ENCODE results near the gene SKIDA1. TPM values are rescaled to one million over a fixed set of nuclear protein-coding genes. Genes with fewer than 3 reads are reported as not detected.

SKIDA1 gene
- total RNA-seq, 1 donor from 2014 or later, result 0.69 TPM

- no peaks in the 10 kb centered on the region for H3K36me3 ChIP-seq
Observed at GRCh38 chr10:21509341-21510240, 15.9 kb downstream of the SKIDA1 start.

GRCh38 chr10:21508706-21509331 is 16.7 kb downstream of the SKIDA1 start:
- ATAC-seq, result no peak
- TF ChIP-seq CTCF (IDR thresholded peaks at IDR 0.05), result no peak
- DNase-seq, result no peak
- no peaks in the 10 kb centered on the region for H3K9me3 ChIP-seq
- H3K4me1 ChIP-seq, result peaks cover 4% of the 10 kb centered on the region
- no peak overlapping the region for H3K27ac ChIP-seq
- H3K36me3 ChIP-seq, result no peaks in the 10 kb centered on the region
- H3K4me3 ChIP-seq, result no peak overlapping the region
- intact Hi-C loops (cut with DNase I), result loop anchor here (10.0 kb wide), 1 partner anchor 434 kb away; no protein-coding TSS in a partner anchor
- H3K27me3 ChIP-seq, result peaks cover 20% of the 10 kb centered on the region

More at GRCh38 chr10:21509341-21510240, 15.9 kb downstream of the SKIDA1 start:
- Histone ChIP-seq H3K27ac (no peak overlapping the region), H3K4me1 (peaks cover 4% of the 10 kb centered on the region), H3K9me3 (no peaks in the 10 kb centered on the region), H3K27me3 (peaks cover 28% of the 10 kb centered on the region), H3K4me3 (peak overlapping the region; percentile 40)
- ATAC-seq (no peak), DNase-seq (peak; percentile 52)
- intact Hi-C loops (cut with DNase I), result loop anchor here (10.0 kb wide), 2 partner anchors 225 to 435 kb away; no protein-coding TSS in a partner anchor
- TF ChIP-seq CTCF (IDR thresholded peaks at IDR 0.05), result no peak

GRCh38 chr10:21507150-21507549 is 18.3 kb downstream of the SKIDA1 start:
- ATAC-seq (no peak), DNase-seq (no peak)
- Histone ChIP-seq H3K9me3 (no peaks in the 10 kb centered on the region), H3K27me3 (peaks cover 8% of the 10 kb centered on the region), H3K36me3 (no peaks in the 10 kb centered on the region), H3K4me1 (peaks cover 4% of the 10 kb centered on the region), H3K27ac (no peak overlapping the region), H3K4me3 (no peak overlapping the region)
- intact Hi-C loops (cut with DNase I), result loop anchor here (10.0 kb wide), 1 partner anchor 432 kb away; no protein-coding TSS in a partner anchor
- TF ChIP-seq CTCF (IDR thresholded peaks at IDR 0.05), result no peak

- TF ChIP-seq CTCF (IDR thresholded peaks at IDR 0.05), result no peak
- intact Hi-C loops (cut with DNase I), result loop anchor here (10.0 kb wide), 1 partner anchor 432 kb away; no protein-coding TSS in a partner anchor
- no peak for ATAC-seq
Observed at GRCh38 chr10:21506351-21506750, 19.1 kb downstream of the SKIDA1 start.

GRCh38 chr10:21505711-21506278 is 19.7 kb downstream of the SKIDA1 start:
- intact Hi-C loops (cut with DNase I), result loop anchor here (10.0 kb wide), 1 partner anchor 431 kb away; no protein-coding TSS in a partner anchor
- ATAC-seq, result peak; percentile 75

More at GRCh38 chr10:21506351-21506750, 19.1 kb downstream of the SKIDA1 start:
- no peaks in the 10 kb centered on the region for H3K36me3 ChIP-seq
- no peak for DNase-seq
- H3K4me1 ChIP-seq, result peaks cover 4% of the 10 kb centered on the region
- H3K9me3 ChIP-seq, result no peaks in the 10 kb centered on the region
- H3K4me3 ChIP-seq, result no peak overlapping the region
- peaks cover 7% of the 10 kb centered on the region for H3K27me3 ChIP-seq
- no peak overlapping the region for H3K27ac ChIP-seq

More at GRCh38 chr10:21505711-21506278, 19.7 kb downstream of the SKIDA1 start:
- Histone ChIP-seq H3K36me3 (no peaks in the 10 kb centered on the region), H3K9me3 (no peaks in the 10 kb centered on the region), H3K4me1 (peaks cover 1% of the 10 kb centered on the region), H3K27ac (no peak overlapping the region), H3K4me3 (no peak overlapping the region), H3K27me3 (peaks cover 4% of the 10 kb centered on the region)
- DNase-seq, result no peak
- no peak for TF ChIP-seq CTCF (IDR thresholded peaks at IDR 0.05)

All from upper lobe of right lung (tissue), 1 donor.